ENCODE measurements around the gene AIRE.

DNA sequence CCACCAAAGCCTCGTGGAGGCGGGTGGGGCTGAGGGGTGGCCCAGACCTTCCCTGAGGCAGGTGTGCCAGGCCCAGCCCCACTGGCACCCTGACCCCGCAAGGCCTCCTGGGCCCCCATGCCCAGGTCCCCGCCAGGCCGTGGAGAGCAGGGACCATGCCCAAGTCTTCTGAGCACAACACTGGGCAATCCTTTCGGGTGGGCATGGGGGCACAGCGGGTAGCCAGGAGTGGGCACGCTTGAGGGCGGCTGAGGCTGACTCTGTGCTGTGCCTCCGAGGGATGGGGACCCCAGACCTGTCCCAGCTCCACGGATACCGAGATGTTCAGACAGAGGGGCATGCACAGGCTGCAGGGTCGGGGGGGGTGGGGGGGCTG, 40.6 kb downstream of the AIRE start:
- TF ChIP-seq, protein P1, sequence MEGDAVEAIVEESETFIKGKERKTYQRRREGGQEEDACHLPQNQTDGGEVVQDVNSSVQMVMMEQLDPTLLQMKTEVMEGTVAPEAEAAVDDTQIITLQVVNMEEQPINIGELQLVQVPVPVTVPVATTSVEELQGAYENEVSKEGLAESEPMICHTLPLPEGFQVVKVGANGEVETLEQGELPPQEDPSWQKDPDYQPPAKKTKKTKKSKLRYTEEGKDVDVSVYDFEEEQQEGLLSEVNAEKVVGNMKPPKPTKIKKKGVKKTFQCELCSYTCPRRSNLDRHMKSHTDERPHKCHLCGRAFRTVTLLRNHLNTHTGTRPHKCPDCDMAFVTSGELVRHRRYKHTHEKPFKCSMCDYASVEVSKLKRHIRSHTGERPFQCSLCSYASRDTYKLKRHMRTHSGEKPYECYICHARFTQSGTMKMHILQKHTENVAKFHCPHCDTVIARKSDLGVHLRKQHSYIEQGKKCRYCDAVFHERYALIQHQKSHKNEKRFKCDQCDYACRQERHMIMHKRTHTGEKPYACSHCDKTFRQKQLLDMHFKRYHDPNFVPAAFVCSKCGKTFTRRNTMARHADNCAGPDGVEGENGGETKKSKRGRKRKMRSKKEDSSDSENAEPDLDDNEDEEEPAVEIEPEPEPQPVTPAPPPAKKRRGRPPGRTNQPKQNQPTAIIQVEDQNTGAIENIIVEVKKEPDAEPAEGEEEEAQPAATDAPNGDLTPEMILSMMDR (IDR thresholded peaks at IDR 0.05; ENCODE audit: poor library complexity, severe bottlenecking): no peak
- TF ChIP-seq TAF1 (IDR thresholded peaks at IDR 0.05; ENCODE audit: low read depth) (no peak), POLR2AphosphoS5 (IDR thresholded peaks at IDR 0.05) (no peak), SMC3 (conservative IDR thresholded peaks at IDR 0.05; ENCODE audit: poor library complexity) (no peak), EP300 (conservative IDR thresholded peaks at IDR 0.05; ENCODE audit: poor library complexity, severe bottlenecking) (no peak)
